NCI-H524 (cell line): ENCODE results near the gene KLK3.

Experiments
- DNase-seq, 2 experiments: peaks; one replicate each; lab custom pipeline; 2025; lab: John Stamatoyannopoulos, UW

The KLK3 gene

DNA sequence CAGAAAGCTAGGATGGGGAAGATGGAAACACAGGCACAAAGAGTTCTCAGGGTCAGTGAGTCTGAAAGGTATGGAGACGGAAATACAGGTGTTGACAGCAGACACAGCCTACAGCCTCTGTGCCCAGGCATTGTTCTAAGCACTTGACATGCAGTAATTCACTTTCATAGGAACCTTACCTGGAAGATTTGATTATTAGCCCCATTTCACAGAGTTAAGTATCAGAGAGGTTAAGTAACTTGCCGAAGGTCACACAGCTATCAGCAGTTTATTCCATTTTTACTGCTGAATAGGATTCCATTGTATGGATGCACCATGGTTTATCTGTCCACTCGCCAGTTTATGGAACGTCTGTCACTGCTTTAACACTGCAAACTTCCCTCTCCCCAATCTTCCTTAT, 43.3 kb downstream of the KLK3 start:
- no peak for DNase-seq

GRCh38 chr19:50899569-50899968, 44.9 kb downstream of the KLK3 start:
- no peak for DNase-seq

DNA sequence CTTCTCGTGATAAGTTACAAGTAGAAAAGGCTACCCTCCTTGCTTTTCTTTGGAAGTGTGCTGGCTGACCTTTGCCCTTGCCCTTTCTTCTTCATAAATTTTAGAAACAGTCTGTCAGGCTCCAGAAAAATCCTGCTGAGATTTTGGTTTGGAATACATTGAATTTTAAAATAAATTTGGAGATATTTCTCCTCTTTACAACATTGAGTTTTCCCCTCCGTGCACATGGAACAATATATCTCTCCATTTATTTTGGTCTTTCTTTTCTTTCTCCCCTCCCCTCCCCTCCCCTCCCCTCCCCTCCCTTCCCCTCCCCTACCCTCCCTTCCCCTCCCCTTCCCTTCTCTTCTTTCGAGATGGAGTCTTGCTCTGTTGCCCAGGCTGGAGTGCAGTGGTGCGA, 47.9 kb downstream of the KLK3 start:
- no peak for DNase-seq

DNA sequence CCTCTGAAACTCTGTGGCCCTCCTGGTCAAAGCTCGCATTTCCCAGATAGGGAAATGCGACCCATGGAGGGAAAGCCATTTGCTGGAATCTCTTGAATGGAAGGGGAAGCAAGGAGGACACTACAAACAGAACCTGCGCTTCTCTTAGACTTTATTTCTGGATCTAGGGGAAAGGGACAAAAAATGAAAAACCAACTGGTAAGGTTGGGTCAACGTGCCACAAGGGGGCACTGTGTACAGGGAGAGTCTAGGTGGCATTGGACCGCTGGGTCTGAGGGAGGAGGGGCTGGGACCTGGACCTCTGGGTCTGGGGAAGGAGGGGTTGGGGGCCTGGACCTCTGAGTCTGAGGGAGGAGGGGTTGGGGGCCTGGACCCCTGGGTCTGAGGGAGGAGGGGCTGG, 51.5 kb downstream of the KLK3 start:
- DNase-seq: no peak

DNA sequence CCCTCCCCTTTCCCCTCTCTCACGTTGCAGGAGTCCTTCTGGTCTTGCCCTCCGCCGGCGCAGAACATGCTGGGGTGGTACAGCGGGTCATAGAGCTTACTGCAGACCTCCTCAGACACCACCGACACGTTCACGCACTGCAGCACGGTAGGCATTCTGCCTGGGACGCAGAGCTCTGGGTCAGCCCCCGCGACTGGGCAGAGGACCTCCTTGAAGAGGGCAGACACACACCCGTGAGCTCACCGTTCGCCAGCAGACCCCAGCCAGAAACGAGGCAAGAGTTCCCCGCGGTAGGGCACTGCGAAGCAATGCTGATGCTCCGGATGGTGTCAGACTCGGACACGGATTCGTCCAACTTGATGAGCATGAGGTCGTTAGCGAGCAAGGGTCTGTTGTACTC, 53.6 kb downstream of the KLK3 start:
- no peak for DNase-seq

- no peak for DNase-seq
Measured at GRCh38 chr19:50909240-50910070, 54.7 kb downstream of the KLK3 start.
